PC-9 (cell line): Measurements from ENCODE around the gene ERVW-1. TPM values are rescaled to one million over a fixed set of nuclear protein-coding genes. Genes with fewer than 3 reads are reported as not detected.

Experiments
- BruUV-seq: library from RNA; stranded (reverse); fragments of 400-500 nt; replicated peaks from 2 replicates; lab custom pipeline; 2021; lab: Mats Ljungman, UMichigan
- CTCF ChIA-PET: fragments of 300-600 bp; sonication (Branson Sonifier 250); formaldehyde crosslinking; loops from one replicate; lab custom pipeline; 2022; ENCODE audit warnings: antibody characterized with exemption; lab: Charles Lee
- POLR2A ChIA-PET: fragments of 300-600 bp; sonication (Branson Sonifier 250); formaldehyde crosslinking; loops from one replicate; lab custom pipeline; 2022; ENCODE audit warnings: antibody characterized with exemption; ENCODE audit not compliant: unreplicated experiment; lab: Charles Lee
- DNase-seq, 2 experiments: peaks; one replicate each; pipeline versions ENCODE4 v3.0.0 to v3.0.0-alpha.2; 2015 to 2022; ENCODE audit warnings: mixed read lengths in 1 of 2
- H2AFZ ChIP-seq: fragments of 200-600 bp; sonication (generic); 2 replicates; pipeline ENCODE4 v1.8.1; 2017; ENCODE audit warnings: antibody characterized with exemption
- H3F3A ChIP-seq: fragments of 200-600 bp; sonication (generic); 2 replicates; pipeline ENCODE4 v1.8.1; 2017; ENCODE audit warnings: antibody characterized with exemption, mild to moderate bottlenecking, low read depth; ENCODE audit not compliant: insufficient read depth
- H3K27ac ChIP-seq: fragments of 200-600 bp; sonication (generic); 2 replicates; pipeline ENCODE4 v1.6.1; 2016; ENCODE audit warnings: mixed run types
- H3K27me3 ChIP-seq: fragments of 200-600 bp; sonication (generic); 2 replicates; pipeline ENCODE4 v1.6.1; 2016; ENCODE audit warnings: low read depth, mixed run types; ENCODE audit not compliant: insufficient read depth
- H3K36me3 ChIP-seq: fragments of 200-600 bp; sonication (generic); 2 replicates; pipeline ENCODE4 v1.6.1; 2016; ENCODE audit warnings: low read depth, mixed run types
- H3K4me1 ChIP-seq: fragments of 200-600 bp; sonication (generic); replicated peaks from 2 replicates; pipeline ENCODE4 v1.6.1; 2016; ENCODE audit warnings: mixed run types; ENCODE audit not compliant: insufficient read depth
- H3K4me2 ChIP-seq: fragments of 200-600 bp; sonication (generic); 2 replicates; pipeline ENCODE4 v1.6.1; 2017; ENCODE audit warnings: mixed run types
- H3K4me3 ChIP-seq: fragments of 200-600 bp; sonication (generic); 2 replicates; pipeline ENCODE4 v1.6.1; 2016; ENCODE audit warnings: mixed run types
- H3K79me2 ChIP-seq: fragments of 200-600 bp; sonication (generic); 2 replicates; pipeline ENCODE4 v1.6.1; 2017; ENCODE audit warnings: low read depth, mixed run types
- H3K9me2 ChIP-seq: fragments of 200-600 bp; sonication (generic); 2 replicates; pipeline ENCODE4 v1.8.1; 2017; ENCODE audit warnings: mild to moderate bottlenecking; ENCODE audit not compliant: insufficient read depth
- H3K9me3 ChIP-seq: fragments of 200-600 bp; sonication (generic); 2 replicates; pipeline ENCODE4 v1.8.1; 2016; ENCODE audit warnings: low read depth; ENCODE audit not compliant: insufficient read depth
- H4K20me1 ChIP-seq: fragments of 200-600 bp; sonication (generic); 2 replicates; pipeline ENCODE4 v1.8.1; 2017; ENCODE audit not compliant: insufficient read depth
- EZH2 ChIP-seq: fragments of 200-600 bp; sonication (generic); IDR thresholded peaks from 2 replicates; pipeline ENCODE4 v1.8.0; 2017; ENCODE audit warnings: antibody characterized with exemption, low read depth
- intact Hi-C: fragments of 100-400 bp; cut with micrococcal nuclease; formaldehyde crosslinking; loops from one replicate; pipeline ENCODE4 v1.10.0; 2022; ENCODE audit not compliant: unreplicated experiment
- total RNA-seq: library from RNA; stranded (reverse); gene quantifications from 2 replicates; pipeline ENCODE4 v1.2.3, GENCODE V29; 2021
- TF ChIP-seq, protein P1 (sequence below): fragments of 200-600 bp; sonication (generic); conservative IDR thresholded peaks from 2 replicates; pipeline ENCODE4 v1.6.1; 2017; ENCODE audit warnings: mixed run types, antibody characterized with exemption, mild to moderate bottlenecking, moderate library complexity

The ERVW-1 gene
- total RNA-seq, 1 experiment from 2014 or later, result not detected

DNA sequence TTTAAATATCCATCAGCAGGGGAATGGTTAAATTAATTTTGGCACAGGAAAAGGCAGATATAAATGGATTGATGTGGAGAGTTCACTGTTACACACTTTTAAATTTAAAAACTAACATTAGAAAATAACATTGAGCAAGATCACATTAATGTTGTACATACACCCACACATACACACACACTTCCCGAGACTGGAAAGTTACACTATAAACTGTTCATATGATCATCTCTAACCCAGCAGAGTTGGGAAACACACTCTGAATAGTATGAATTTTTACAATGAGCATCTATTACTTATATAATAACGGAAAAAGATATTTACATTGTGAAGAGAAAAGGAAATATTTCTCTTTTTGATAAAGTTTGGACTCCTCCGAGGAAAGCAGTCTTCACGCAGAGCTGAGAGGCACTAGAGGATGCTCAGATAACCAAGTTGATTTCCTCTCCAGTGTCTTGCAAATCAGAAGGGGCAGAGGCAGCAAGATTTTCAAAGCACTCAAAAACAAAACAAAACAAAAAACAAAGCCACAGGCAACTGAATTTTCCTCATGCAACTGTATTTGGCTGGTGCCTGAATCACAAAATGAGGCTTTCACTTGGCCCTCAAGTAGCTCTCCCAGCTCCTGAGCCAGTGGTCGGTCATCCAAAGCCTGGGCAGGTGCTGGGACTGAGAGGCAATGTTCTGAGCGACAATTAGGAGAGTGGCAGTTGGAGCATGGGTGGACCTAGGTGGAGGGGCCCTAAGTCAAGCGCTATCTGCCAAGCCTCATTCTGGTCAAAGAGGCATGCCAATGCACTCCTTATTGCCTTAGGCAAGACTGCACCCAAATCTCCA, 40.9 kb downstream of the ERVW-1 start:
- H3K9me2 ChIP-seq, result no peaks in the 10 kb centered on the region
- H2AFZ ChIP-seq, result no peak overlapping the region
- H3K4me1 ChIP-seq, result no peaks in the 10 kb centered on the region
- peaks cover 5% of the 10 kb centered on the region; the same call in 1 of the 2 replicates for H3K27me3 ChIP-seq
- no TSS peak for BruUV-seq
- no peaks in the 10 kb centered on the region for H3K36me3 ChIP-seq
- H3K27ac ChIP-seq, result no peak overlapping the region
- DNase-seq, result no peak
- CTCF ChIA-PET, result no interaction called here
- H3F3A ChIP-seq, result 0 out of 2 replicates have a peak, but pooled peaks cover 3% of the 10 kb centered on the region
- no peak overlapping the region for H3K4me2 ChIP-seq
- intact Hi-C loops, result no loop called here
- POLR2A ChIA-PET, result no interaction called here
- no peak overlapping the region for H3K4me3 ChIP-seq
- no peaks in the 10 kb centered on the region for H3K79me2 ChIP-seq
- no peaks in the 10 kb centered on the region for H4K20me1 ChIP-seq
- H3K9me3 ChIP-seq, result no peaks in the 10 kb centered on the region
- no peak for TF ChIP-seq EZH2
- TF ChIP-seq, protein P1, sequence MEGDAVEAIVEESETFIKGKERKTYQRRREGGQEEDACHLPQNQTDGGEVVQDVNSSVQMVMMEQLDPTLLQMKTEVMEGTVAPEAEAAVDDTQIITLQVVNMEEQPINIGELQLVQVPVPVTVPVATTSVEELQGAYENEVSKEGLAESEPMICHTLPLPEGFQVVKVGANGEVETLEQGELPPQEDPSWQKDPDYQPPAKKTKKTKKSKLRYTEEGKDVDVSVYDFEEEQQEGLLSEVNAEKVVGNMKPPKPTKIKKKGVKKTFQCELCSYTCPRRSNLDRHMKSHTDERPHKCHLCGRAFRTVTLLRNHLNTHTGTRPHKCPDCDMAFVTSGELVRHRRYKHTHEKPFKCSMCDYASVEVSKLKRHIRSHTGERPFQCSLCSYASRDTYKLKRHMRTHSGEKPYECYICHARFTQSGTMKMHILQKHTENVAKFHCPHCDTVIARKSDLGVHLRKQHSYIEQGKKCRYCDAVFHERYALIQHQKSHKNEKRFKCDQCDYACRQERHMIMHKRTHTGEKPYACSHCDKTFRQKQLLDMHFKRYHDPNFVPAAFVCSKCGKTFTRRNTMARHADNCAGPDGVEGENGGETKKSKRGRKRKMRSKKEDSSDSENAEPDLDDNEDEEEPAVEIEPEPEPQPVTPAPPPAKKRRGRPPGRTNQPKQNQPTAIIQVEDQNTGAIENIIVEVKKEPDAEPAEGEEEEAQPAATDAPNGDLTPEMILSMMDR, result no peak

DNA sequence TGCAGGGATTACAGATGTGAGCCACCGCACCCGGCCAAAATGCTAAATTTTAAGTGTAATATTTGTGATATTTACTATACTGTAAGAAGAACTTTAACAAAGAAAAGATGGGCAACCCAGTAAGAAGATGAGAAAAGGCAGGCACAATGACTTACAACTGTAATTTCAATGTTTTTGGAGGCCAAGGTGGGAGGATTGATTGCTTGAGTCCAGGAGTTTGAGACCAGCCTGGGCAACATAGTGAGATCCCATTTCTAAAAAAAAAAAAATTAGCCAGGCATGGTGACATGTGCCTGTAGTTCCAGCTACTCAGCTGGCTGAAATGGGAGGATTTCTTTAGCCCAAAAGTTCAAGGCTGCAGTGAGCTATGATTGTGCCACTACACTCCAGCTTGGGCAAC, 42.2 kb downstream of the ERVW-1 start:
- ChIA-PET CTCF (no interaction called here), POLR2A (no interaction called here)
- intact Hi-C loops, result no loop called here
- Histone ChIP-seq H3K4me2 (no peak overlapping the region), H3K4me1 (no peaks in the 10 kb centered on the region), H3K36me3 (no peaks in the 10 kb centered on the region), H3K79me2 (no peaks in the 10 kb centered on the region), H3K9me3 (no peaks in the 10 kb centered on the region), H3K27me3 (peaks cover 5% of the 10 kb centered on the region; the same call in 1 of the 2 replicates), H3K27ac (no peak overlapping the region), H4K20me1 (no peaks in the 10 kb centered on the region), H2AFZ (no peak overlapping the region), H3F3A (0 out of 2 replicates have a peak, but pooled peaks cover 3% of the 10 kb centered on the region), H3K9me2 (no peaks in the 10 kb centered on the region), H3K4me3 (no peak overlapping the region)
- DNase-seq, result no peak
- TF ChIP-seq, protein P1, result no peak
- no peak for TF ChIP-seq EZH2
- BruUV-seq, result no TSS peak

DNA sequence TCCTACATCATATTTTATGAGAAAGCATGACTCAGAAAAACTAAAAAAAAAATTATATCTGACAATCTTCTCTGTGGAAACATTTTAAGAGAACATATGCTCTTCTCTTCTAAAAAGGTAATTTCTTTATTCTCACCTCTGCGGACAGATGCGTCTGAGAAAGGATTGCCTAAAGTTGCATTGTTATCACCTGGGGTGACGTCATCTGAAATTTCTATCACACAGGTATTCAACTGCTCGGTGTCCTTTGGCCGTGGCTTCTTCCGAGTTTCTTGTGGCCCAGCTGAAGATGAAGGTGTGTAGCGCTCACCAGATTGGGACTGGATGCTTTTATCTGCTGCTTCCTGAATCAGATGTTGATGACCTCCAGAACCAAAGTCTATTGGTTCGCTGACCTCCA, 44.7 kb downstream of the ERVW-1 start:
- H2AFZ ChIP-seq, result no peak overlapping the region
- H3K36me3 ChIP-seq, result no peaks in the 10 kb centered on the region
- 0 out of 2 replicates have a peak, but pooled peaks cover 3% of the 10 kb centered on the region for H3F3A ChIP-seq
- DNase-seq, result no peak
- H3K79me2 ChIP-seq, result no peaks in the 10 kb centered on the region
- TF ChIP-seq, protein P1, result no peak
- no peak for TF ChIP-seq EZH2
- no peak overlapping the region for H3K4me3 ChIP-seq
- no peak overlapping the region for H3K4me2 ChIP-seq
- H3K4me1 ChIP-seq, result no peaks in the 10 kb centered on the region
- BruUV-seq, result no TSS peak
- intact Hi-C loops, result no loop called here
- no peak overlapping the region for H3K27ac ChIP-seq
- H3K9me3 ChIP-seq, result no peaks in the 10 kb centered on the region
- CTCF ChIA-PET, result no interaction called here
- POLR2A ChIA-PET, result no interaction called here
- H3K9me2 ChIP-seq, result no peaks in the 10 kb centered on the region
- H4K20me1 ChIP-seq, result no peaks in the 10 kb centered on the region
- no peaks in the 10 kb centered on the region for H3K27me3 ChIP-seq
